ENCODE data around the gene PRSS38.
A peak's percentile ranks its signal among the peaks of the same experiment; 100 is the strongest.

PRSS38 gene

GRCh38 chr1:227779685-227780084 lies 35.8 kb upstream of the PRSS38 start:
- DNase-seq, result no peak

GRCh38 chr1:227780101-227781044 lies 35.1 kb upstream of the PRSS38 start:
- DNase-seq, result no peak

- no peak for DNase-seq
Observed at GRCh38 chr1:227781314-227781930, 34.1 kb upstream of the PRSS38 start.

- DNase-seq, result no peak
Observed at GRCh38 chr1:227782226-227782625, 33.2 kb upstream of the PRSS38 start.

GRCh38 chr1:227785094-227785804 lies 30.2 kb upstream of the PRSS38 start:
- DNase-seq, result peak in 1 of 2 donors; percentile 30

GRCh38 chr1:227785805-227786671 lies 29.4 kb upstream of the PRSS38 start:
- DNase-seq, result no peak

GRCh38 chr1:227786673-227787512 lies 28.6 kb upstream of the PRSS38 start:
- DNase-seq, result no peak

- peak; percentile 97 for DNase-seq
Observed at GRCh38 chr1:227787513-227788270, 27.8 kb upstream of the PRSS38 start.

- no peak for DNase-seq
Observed at GRCh38 chr1:227788271-227789083, 27.0 kb upstream of the PRSS38 start.

- no peak for DNase-seq
Observed at GRCh38 chr1:227789084-227790033, 26.1 kb upstream of the PRSS38 start.

GRCh38 chr1:227790034-227790400 lies 25.5 kb upstream of the PRSS38 start:
- DNase-seq, result no peak

GRCh38 chr1:227790868-227791267 lies 24.6 kb upstream of the PRSS38 start:
- no peak for DNase-seq

- DNase-seq, result no peak
Observed at GRCh38 chr1:227791425-227792143, 23.9 kb upstream of the PRSS38 start.

GRCh38 chr1:227792216-227793078 lies 23.0 kb upstream of the PRSS38 start:
- no peak for DNase-seq

- no peak for DNase-seq
Observed at GRCh38 chr1:227793079-227793947, 22.2 kb upstream of the PRSS38 start.
